Nucleus accumbens (tissue), 56 donors: ENCODE data around the gene PPP2R3B.
A peak's percentile ranks its signal among the peaks of the same experiment; 100 is the strongest.

Source experiments
- DNase-seq, 56 donors: peaks; one replicate each; lab custom pipeline; 2025; lab: John Stamatoyannopoulos, UW

PPP2R3B gene

DNA sequence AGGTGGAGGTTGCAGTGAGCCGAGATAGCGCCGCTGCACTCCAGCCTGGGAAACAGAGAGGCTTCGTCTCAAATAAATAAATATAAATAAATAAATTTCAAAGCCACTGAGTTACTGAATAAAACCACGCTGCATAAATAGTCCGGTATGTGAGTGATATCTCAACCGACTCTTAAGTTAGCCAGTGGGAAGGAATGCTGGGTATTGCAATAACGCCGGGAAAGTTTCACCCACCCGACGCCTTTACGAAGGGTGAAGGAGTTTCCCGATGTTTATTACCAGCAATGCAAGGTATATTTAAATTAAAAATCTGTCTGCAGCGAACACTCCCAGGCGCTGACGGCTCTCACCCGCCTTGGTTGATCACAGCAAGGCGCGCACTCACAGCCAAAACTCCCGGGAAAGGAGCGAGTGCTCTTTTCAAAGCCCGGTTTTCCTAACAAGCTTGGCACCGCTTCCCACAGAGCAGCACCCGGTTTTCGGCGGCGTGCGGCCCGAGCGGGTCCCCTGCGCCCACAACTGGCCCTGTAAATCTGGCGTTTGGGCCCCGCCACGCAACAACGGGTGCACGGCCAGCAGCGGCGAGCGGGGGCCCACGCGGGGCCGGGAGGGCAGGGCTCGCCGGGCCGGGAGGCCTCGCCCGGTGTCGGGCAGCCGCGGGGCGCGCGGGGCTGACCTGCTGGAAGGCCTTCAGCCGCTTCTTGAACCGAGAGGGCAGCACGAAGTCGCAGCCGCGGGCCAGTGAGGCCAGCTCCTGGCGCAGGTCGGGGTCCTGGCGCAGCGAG is 13.7 kb downstream of the PPP2R3B start:
- DNase-seq: no peak

DNA sequence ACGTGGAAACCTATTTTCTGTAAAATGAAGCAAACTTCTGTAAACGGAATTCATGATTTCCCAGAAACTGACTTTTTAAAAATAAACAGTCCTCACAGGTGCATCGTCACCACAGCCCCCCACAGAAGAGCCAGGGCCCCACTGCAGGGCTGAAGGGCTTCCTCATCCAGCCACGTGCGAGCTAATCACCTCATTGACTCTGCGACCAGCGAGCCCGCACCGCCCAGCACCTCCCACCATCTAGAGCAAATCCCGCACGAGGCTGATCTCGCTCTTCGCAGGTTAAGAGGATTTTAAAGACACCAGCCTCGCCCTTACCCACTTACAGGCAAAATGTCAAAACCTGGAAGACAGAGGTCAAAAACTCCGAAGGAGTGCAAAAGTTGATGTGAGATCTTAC is 14.8 kb downstream of the PPP2R3B start:
- DNase-seq: no peak

DNA sequence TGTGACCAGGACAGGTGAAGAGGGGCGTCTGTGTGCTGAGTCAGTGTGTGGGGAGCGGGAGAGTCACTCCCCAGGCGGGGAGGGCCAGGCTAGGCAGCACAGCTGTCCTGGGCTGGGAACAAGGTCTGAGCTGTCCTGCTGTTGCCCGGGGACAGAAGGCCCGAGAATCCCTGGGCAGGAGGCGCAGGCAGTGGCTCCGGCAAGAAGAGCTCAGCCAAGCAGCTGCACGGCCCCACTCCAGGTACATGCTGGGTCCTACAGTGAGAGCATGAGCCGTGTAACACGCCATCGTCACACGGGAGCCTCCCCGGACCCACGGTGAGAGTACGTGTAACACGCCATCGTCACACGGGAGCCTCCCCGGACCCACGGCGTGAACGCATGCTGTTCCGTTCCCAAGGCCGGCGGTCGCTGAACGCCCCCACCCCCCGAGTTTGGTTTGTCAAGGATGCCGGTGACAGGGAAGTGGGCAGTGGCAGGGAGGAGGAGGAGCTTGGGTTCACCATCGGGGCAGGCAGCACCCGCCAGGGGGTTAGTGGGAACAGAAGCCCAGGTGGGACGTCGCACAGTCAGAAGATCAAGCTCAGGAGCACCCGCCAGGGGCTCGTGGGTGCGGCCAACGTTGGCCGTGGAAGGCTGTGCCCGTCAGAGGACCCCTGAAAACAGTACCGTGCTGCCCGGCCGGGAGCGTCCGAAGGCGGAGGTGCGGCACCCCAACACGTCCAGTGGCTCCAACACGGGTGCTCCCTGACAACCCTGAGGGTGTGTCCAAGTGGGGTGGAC is 15.6 kb downstream of the PPP2R3B start:
- no peak for DNase-seq

DNA sequence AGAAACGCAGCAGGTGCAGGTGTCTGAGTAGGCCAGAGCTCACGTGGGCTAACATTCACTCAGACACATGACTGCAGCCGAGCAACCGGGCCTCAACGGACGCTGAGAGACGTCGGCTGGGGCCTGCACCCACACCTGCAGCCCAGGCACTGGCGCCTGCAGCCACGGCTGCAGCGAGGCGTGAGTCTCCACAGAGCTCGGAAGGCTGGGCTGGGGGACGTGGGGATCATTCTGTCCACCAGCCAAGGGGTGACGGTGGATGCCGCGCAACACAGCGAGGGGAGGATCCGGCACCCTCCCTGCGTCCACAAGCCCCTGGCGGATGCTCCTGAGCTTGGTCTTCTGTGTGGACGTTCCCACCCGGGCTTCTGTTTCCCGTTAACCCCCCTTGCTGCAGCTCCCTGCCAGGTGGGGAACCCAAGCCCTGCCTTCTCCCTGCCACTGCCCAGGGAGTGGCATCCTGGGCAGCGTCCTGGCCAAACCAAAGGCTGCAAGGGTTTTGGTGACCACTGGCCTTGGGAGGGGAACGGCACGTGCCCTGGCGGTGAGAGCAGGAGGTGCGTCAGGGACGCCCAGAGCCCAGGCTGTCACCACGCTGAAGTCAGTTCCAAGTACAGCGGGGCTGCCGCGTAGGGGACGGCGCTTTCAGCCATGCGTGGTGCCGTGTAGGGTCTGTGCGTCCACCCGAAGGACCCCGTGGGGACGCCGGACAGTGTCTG is 16.3 kb downstream of the PPP2R3B start:
- no peak for DNase-seq

DNA sequence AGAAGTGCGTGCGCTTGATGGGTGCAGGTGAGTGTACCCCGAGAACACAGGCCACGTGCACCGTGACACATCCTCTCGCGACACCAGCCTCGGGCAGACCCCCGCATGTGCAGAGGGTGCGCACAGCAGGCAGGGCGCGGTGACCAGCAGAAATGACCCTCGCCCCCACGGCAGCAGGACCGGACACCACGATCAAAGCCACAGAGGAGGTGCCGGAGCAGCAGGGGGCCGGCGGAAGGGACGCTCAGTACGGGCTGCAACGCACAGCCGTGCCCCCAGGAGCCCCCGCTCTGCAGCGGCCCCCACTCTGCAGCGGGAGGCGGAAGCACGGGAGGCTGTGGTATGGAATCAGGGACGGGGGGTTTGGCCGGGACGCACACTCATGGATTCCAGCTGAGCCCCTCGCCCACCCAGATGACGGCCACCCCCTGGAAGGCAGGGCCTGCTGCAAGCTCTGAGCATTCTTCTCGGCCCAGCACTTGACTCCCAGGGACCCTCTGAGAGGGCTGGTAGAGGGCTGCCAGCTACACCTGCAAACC is 17.1 kb downstream of the PPP2R3B start:
- DNase-seq: no peak

DNA sequence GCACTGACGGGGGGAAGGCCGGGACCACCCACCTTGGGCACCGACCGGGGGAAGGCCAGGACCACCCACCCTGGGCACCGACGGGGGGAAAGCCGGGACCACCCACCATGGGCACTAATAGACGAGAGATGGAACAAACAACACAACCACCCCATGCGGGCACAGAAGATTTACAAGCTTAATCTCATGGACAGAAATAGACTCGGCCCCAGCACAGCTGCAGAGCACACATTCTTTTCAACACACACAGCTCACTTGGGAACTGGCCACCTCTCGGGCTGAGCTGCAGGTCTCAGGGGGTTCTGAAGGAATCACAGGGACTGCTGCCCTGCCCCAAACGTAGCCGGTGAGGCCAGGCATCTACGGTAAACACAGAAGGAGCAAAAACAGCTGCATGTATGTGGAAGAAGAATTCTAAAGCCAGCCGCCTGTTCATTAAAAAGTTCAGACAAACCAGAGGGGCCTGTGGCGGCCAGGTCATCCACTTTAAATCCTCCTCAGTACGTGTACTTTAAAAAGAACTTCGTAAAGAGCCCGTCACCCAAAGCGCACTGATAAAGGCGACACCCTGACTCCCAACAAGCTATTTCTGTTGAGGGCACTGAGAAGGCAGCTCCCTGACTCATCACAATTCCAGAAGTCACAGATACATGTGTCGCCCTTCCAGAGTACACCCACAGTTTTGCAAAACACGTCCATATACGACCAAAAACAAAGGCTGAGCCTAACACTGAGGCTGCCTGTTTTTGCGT is 17.7 kb downstream of the PPP2R3B start:
- no peak for DNase-seq

DNA sequence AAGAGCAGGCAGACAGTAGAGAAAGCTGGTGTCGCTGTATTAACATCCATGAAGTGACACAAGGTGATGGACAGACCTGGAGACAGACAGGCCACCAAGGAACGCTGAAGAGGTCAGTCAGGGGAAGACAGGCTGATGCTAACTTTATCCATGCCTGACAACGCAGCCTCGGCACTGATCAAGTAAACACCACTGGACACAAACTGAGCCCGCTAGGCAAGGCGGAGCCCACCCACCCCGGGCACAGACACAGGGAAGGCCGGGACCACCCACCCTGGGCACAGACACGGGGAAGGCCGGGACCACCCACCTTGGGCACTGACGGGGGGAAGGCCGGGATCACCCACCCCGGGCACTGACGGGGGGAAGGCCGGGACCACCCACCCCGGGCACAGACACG is 18.8 kb downstream of the PPP2R3B start:
- DNase-seq: no peak

DNA sequence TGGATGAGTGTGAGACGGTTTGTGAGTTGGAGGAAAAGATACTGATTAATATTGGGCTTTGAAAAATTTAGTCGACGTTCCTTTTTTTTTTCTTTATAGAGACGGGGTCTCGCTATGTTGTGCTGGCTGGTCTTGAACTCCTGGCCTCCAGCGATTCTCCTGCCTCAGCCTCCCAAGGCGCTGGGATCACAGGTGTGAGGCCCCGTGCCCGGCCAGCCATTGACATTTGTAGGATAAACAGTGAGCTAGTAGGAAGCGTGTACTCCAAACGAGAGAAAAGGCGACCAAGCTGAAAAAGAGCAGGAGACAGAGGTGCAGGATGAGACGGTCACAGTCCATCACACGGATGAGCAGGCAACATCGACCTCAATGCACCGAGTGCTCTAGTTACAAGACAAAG is 19.4 kb downstream of the PPP2R3B start:
- no peak for DNase-seq

DNA sequence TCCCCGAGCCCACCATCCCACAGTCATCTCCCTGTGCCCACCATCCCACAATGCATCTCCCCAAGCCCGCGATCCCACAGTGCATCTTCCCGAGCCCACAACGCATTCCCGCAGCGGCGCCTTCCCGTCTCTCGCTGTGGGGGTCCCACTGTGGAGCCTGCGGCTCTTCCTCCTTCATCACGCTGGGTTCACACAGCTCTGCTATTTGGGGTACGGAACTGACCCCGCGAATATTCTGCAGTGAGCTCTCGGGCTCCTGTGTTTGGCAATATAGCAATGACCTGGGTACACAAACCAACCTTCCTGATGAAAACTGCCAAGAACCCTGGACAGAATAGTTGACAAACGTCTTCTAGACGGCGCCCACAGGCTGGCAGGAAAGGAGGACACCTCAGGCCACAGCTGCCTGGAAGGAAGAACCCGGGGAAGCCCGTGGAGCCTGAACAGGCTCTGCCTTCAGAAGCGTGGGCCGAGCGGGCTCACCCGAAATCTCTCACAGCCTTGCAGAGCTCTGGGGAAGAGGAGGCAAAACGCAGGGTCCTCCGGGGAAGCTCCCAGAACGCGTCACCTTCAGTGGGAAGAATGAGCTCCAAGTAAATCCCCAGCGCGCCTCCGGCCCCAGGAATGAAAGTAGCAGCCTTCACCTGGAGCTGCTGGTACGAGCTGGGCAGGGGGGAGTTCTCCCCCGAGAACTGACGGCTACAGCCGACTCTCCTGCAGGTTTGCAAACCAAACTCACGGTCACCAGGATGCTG is 22.9 kb downstream of the PPP2R3B start:
- DNase-seq: no peak

DNA sequence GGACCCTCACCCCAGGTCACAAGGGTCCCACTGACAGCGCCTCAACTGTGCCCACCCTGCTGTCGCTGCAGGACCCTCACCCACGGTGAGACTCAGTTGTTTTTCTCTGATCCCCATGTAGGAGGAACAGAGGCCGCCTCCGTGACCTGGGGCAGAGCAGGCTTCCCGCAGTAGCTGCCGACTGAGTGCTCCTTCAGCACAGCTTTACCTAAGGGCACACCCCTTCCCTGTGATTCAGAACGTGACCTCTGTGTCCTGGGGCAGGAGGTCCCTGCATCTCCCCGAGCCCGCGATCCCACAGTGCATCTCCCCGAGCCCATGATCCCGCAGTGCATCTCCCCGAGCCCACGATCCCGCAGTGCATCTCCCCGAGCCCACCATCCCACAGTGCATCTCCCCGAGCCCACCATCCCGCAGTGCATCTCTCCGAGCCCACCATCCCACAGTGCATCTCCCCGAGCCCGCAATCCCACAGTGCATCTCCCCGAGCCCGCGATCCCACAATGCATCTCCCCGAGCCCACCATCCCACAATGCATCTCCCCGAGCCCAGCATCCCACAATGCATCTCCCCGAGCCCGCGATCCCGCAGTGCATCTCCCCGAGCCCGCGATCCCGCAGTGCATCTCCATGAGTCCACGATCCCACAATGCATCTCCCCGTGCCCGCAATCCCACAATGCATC is 23.6 kb downstream of the PPP2R3B start:
- DNase-seq: no peak

DNA sequence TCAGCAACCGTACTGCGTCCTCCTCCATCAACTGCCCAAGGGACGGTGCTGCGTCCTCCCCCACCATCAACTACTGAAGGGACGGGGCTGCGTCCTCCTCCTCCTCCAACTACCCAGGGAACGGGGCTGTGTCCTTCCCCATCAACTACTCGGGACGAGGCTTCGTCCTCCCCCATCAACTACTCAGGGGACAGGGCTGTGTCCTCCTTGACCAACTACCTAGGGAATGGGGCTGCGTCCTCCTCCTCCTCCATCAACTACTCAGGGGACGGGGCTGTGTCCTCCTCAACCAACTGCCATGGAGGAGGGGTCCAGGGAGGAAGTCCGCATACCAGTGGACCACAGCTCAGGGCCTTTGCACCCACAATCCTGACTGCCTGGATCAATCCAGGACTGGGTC is 24.4 kb downstream of the PPP2R3B start:
- no peak for DNase-seq

DNA sequence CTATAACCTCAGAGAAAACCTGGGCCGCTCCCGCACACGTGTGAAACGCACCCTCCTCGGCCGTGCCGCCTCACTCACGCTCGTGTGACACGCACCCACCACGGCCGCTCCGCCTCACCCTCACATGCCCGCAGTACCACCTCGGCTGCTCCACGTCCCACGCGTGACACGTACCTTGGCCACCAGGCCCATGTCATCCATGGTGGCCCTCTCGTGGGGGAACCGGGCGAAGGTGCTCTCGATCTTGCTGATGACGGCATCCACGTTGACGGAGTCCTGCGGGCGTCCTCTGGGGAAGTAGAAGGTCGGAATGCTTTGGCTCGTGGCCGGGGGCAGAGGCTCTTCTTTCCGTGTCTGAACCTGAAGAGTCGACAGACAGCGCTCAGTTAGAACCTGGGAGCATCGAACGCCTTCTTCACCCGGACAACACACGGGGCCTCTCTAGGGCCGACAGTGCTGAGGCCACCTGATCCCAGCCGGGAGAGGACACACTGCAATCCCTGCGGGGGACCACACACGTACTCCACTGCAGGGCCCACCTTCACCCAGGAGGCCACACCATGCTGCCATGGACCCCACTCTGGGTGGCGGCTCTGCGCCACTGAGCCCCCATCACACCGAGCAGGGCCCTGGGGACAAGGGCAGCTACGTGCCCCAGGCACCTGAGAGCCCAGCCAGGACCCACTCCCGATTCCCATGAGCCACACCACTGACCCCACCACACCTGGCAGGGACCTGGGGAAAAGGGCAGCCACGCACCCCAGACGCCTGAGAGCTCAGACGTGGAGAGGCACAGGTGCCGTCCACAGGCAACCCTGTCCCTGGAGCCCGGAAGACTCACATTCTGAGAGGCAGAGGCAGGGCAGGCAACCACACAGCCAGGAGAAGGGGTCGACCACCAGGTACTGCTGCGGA is 25.2 kb downstream of the PPP2R3B start:
- DNase-seq: no peak

DNA sequence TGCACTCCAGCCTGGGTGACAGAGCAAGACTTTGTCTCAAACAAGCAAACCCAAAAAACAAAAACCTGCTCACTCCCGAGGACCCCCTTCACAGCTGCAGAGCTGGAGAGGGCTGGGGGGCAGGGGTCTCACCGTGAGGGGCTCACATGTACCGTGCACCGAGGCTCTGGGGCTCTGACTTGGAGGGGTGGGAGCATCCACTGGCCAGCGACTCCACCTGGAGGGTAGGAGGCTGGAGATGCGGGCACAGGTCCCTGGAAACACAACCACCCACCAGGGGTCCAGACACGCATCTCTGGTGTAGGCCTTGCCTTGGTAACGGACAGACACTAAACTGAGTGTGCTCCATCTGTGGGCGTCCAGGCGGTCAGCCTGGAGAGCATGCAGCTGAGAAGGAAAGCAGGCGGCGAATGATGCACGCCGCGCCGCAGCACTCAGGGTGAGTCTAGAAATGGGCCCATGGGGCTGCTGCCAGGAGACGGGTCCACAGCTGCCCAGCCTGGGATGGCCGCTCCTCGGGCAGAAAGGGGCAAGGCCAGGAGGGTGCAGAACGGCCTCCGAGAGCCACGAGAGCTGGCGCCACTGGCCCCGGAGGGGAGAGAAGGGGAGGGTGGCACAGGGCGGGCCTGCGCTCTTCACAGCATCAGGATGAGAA is 26.1 kb downstream of the PPP2R3B start:
- DNase-seq: no peak

DNA sequence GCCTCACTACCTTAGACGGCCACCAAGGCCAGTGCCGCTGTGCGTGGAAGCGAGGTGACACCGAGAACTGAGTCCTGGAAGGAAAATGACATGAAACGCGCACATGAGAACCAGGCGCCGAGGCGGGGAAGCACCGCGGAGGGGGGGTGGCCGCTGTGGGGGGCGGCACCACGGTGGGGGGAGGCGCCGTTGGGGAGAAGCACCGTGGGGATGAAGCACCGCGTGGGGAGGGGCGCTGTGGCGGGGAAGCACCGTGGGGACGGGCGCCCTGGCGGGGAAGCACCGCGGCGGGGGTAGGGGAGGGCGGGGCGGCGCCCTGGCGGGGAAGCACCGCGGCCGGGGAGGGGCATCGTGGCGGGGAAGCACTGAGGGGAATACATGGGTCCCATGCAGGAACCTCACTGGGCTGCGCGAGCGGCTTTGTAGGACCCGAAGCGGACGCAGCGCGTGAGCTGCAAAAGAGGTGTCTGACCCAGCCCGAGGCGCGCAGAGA is 28.0 kb downstream of the PPP2R3B start:
- DNase-seq: no peak

DNA sequence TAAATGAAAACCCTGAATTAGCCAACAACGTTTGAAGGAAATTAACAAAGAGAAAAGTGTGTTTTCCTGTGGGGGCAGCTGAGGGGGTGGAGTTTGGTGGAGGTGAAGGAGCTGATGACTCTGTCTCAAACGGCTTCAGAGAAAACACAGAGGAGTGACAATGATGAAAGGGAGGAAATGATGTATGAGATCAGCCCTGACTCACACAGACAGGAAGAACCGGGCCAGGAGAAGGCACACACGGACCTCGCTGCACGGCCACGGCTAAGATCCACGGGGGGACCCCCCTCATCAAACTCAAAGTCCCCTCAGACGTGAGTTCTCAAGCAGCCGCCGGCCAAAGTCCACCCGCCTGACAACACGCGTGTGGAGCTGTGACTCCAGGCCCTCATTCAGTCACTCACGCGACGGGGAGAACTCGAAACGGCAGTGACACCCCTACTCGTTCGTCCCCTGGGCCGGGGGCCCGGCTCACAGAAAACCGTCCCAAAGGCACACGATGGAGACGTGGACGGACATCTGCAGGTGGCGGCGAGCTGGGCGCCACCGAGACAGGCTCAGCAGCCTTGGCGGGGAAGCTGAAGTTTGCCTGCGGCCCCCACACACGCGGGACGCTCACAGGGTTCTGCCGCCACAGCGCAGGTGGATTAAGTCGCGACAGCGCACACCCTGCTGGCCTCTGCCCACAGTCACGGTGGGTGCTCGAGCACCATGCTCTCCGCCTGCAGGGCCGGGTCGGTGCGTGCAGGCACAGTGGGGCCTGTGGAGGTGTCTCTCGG is 28.8 kb downstream of the PPP2R3B start:
- DNase-seq: peak in 2 of 56 donors; percentile 2 to 10

DNA sequence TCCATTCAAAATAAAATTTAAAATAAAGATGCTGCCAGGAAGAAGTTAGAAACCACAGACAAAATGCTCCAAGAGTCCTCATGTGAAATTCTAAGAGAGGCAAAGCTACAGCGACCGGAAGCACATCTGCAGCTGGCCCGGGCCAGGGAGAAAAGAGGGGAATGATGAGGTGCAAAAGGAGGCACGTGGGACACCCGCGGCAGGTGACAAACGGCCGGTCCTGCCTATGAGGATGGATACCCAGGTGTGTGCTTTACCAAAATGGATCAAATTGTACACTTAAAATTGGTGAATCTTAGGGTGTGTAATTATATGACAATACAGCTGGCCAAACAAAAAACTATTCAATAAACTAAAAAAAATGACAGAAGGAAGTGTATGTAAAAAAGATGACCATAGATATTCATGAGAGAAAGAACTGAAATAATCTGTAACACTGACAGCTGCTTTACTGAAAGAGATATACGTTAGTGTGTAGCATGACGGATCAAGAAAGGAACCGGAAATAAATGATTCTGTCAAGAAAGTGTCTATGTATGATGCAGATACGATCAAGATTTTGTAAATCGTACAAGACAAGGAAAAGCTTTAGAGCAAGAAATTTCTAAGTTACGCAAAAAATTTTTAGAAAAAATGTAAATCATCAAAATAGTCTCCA is 29.5 kb downstream of the PPP2R3B start:
- no peak for DNase-seq
